Measurements from ENCODE around the gene LDLRAD1.
"Not testable (repeated sequence)": the region's sequence is repeated elsewhere in the genome, so short reads cannot be mapped to it uniquely, and the experiment has no call there.

LDLRAD1 gene

GRCh38 chr1:54013393-54014008 is 4.5 kb downstream of the LDLRAD1 start:
- DNase-seq (ENCODE audit: insufficient read length) (no peak), FAIRE-seq (no peak)
- TF ChIP-seq TAF1 (IDR thresholded peaks at IDR 0.05; ENCODE audit: borderline replicate concordance, low read depth, low read length) (no peak), POLR2A (IDR thresholded peaks at IDR 0.05; ENCODE audit: low read depth, low read length) (no peak), POLR2AphosphoS5 (IDR thresholded peaks at IDR 0.05; ENCODE audit: low read depth, low read length) (no peak)

GRCh38 chr1:54012863-54013262 is 5.1 kb downstream of the LDLRAD1 start:
- DNase-seq (ENCODE audit: insufficient read length) (no peak), FAIRE-seq (no peak)
- TF ChIP-seq TAF1 (IDR thresholded peaks at IDR 0.05; ENCODE audit: borderline replicate concordance, low read depth, low read length) (no peak), POLR2AphosphoS5 (IDR thresholded peaks at IDR 0.05; ENCODE audit: low read depth, low read length) (no peak), POLR2A (IDR thresholded peaks at IDR 0.05; ENCODE audit: low read depth, low read length) (no peak)

- TF ChIP-seq POLR2A (IDR thresholded peaks at IDR 0.05; ENCODE audit: low read depth, low read length) = no peak
- DNase-seq (ENCODE audit: insufficient read length) (no peak), FAIRE-seq (no peak)
Measured at GRCh38 chr1:54012008-54012325, 6.0 kb downstream of the LDLRAD1 start.

- no peak for FAIRE-seq
Measured at GRCh38 chr1:54011316-54012007, 6.5 kb downstream of the LDLRAD1 start.

GRCh38 chr1:54010415-54011117 is 7.4 kb downstream of the LDLRAD1 start:
- no peak for FAIRE-seq
- no peak for DNase-seq (ENCODE audit: insufficient read length)
- TF ChIP-seq POLR2A (IDR thresholded peaks at IDR 0.05; ENCODE audit: low read depth, low read length) = no peak
- TF ChIP-seq TAF1 (IDR thresholded peaks at IDR 0.05; ENCODE audit: borderline replicate concordance, low read depth, low read length) = no peak
- no peak for TF ChIP-seq POLR2AphosphoS5 (IDR thresholded peaks at IDR 0.05; ENCODE audit: low read depth, low read length)

More at GRCh38 chr1:54011316-54012007, 6.5 kb downstream of the LDLRAD1 start:
- DNase-seq (ENCODE audit: insufficient read length) = no peak
- TF ChIP-seq POLR2A (IDR thresholded peaks at IDR 0.05; ENCODE audit: low read depth, low read length) = no peak
- no peak for TF ChIP-seq POLR2AphosphoS5 (IDR thresholded peaks at IDR 0.05; ENCODE audit: low read depth, low read length)
- no peak for TF ChIP-seq TAF1 (IDR thresholded peaks at IDR 0.05; ENCODE audit: borderline replicate concordance, low read depth, low read length)

GRCh38 chr1:54009406-54009805 is 8.6 kb downstream of the LDLRAD1 start:
- no peak for TF ChIP-seq TAF1 (IDR thresholded peaks at IDR 0.05; ENCODE audit: borderline replicate concordance, low read depth, low read length)
- TF ChIP-seq POLR2AphosphoS5 (IDR thresholded peaks at IDR 0.05; ENCODE audit: low read depth, low read length) = no peak
- TF ChIP-seq POLR2A (IDR thresholded peaks at IDR 0.05; ENCODE audit: low read depth, low read length) = no peak
- FAIRE-seq = no peak
- no peak for DNase-seq (ENCODE audit: insufficient read length)

GRCh38 chr1:54008876-54009275 is 9.1 kb downstream of the LDLRAD1 start:
- no peak for FAIRE-seq
- TF ChIP-seq POLR2AphosphoS5 (IDR thresholded peaks at IDR 0.05; ENCODE audit: low read depth, low read length) = no peak
- no peak for TF ChIP-seq TAF1 (IDR thresholded peaks at IDR 0.05; ENCODE audit: borderline replicate concordance, low read depth, low read length)
- TF ChIP-seq POLR2A (IDR thresholded peaks at IDR 0.05; ENCODE audit: low read depth, low read length) = no peak
- no peak for DNase-seq (ENCODE audit: insufficient read length)

GRCh38 chr1:54007613-54008012 is 10.4 kb downstream of the LDLRAD1 start:
- no peak for DNase-seq (ENCODE audit: insufficient read length)
- TF ChIP-seq TAF1 (IDR thresholded peaks at IDR 0.05; ENCODE audit: borderline replicate concordance, low read depth, low read length) (no peak), POLR2A (IDR thresholded peaks at IDR 0.05; ENCODE audit: low read depth, low read length) (no peak), POLR2AphosphoS5 (IDR thresholded peaks at IDR 0.05; ENCODE audit: low read depth, low read length) (no peak)
- FAIRE-seq = no peak

- FAIRE-seq = no peak
- no peak for DNase-seq (ENCODE audit: insufficient read length)
- TF ChIP-seq TAF1 (IDR thresholded peaks at IDR 0.05; ENCODE audit: borderline replicate concordance, low read depth, low read length) = no peak
- no peak for TF ChIP-seq POLR2AphosphoS5 (IDR thresholded peaks at IDR 0.05; ENCODE audit: low read depth, low read length)
- no peak for TF ChIP-seq POLR2A (IDR thresholded peaks at IDR 0.05; ENCODE audit: low read depth, low read length)
Measured at GRCh38 chr1:54006508-54006907, 11.5 kb downstream of the LDLRAD1 start.

GRCh38 chr1:54004481-54005049 is 13.4 kb downstream of the LDLRAD1 start:
- FAIRE-seq = no peak
- TF ChIP-seq TAF1 (IDR thresholded peaks at IDR 0.05; ENCODE audit: borderline replicate concordance, low read depth, low read length) = no peak
- no peak for TF ChIP-seq POLR2AphosphoS5 (IDR thresholded peaks at IDR 0.05; ENCODE audit: low read depth, low read length)
- no peak for TF ChIP-seq POLR2A (IDR thresholded peaks at IDR 0.05; ENCODE audit: low read depth, low read length)

GRCh38 chr1:54003750-54004480 is 14.1 kb downstream of the LDLRAD1 start:
- DNase-seq (ENCODE audit: insufficient read length); FAIRE-seq: not testable (repeated sequence)

More at GRCh38 chr1:54004481-54005049, 13.4 kb downstream of the LDLRAD1 start:
- no peak for DNase-seq (ENCODE audit: insufficient read length)
